AG04450 (cell line): ENCODE results near the gene SPZ1. TPM values are rescaled to one million over a fixed set of nuclear protein-coding genes. Genes with fewer than 3 reads are reported as not detected.

ENCODE experiments used
- CTCF ChIA-PET: fragments of 300-600, 350-600 bp; formaldehyde crosslinking; extraction: SDS; loops from one replicate; lab custom pipeline; 2022; ENCODE audit warnings: antibody characterized with exemption, inconsistent platforms; lab: Charles Lee
- POLR2A ChIA-PET: fragments of 350-600 bp; formaldehyde crosslinking; extraction: SDS; loops from one replicate; lab custom pipeline; 2021; ENCODE audit warnings: antibody characterized with exemption, inconsistent platforms; lab: Yijun Ruan, JAX
- DNase-seq: peaks from one replicate; pipeline ENCODE4 v3.0.0-alpha.2; 2011; ENCODE audit warnings: low read depth, low spot score
- H3K27ac ChIP-seq: one replicate; pipeline ENCODE4 v1.5.1; 2012; ENCODE audit warnings: low read depth, low read length, control low read depth
- H3K27me3 ChIP-seq: one replicate; pipeline ENCODE4 v1.6.0; 2012; ENCODE audit warnings: low read length; ENCODE audit not compliant: control insufficient read depth, insufficient read depth
- H3K4me3 ChIP-seq: 2 replicates; pipeline ENCODE4 v1.5.1; 2011; ENCODE audit warnings: mild to moderate bottlenecking, low read depth, low read length, control low read depth
- H3K9me3 ChIP-seq: 2 replicates; pipeline ENCODE4 v1.5.1; 2012; ENCODE audit warnings: low read length; ENCODE audit not compliant: control insufficient read depth, insufficient read depth
- CTCF ChIP-seq: IDR thresholded peaks from 2 replicates; pipeline ENCODE4 v1.5.1; 2011; ENCODE audit warnings: low read depth, low read length, control low read depth, inconsistent platforms
- polyA plus RNA-seq: library from polyadenylated mRNA; depleted of rRNA; stranded (reverse); fragments of >200 nt; gene quantifications from 2 replicates; pipeline ENCODE4 v1.2.3, GENCODE V29; 2011

The SPZ1 gene
- polyA plus RNA-seq, 1 experiment = not detected

- DNase-seq = no peak
- H3K27me3 ChIP-seq = no peaks in the 10 kb centered on the region
- ChIA-PET CTCF (no interaction called here), POLR2A (no interaction called here)
- no peak overlapping the region for H3K4me3 ChIP-seq
- TF ChIP-seq CTCF = no peak
- no peak overlapping the region for H3K27ac ChIP-seq
- no peaks in the 10 kb centered on the region for H3K9me3 ChIP-seq
Observed at GRCh38 chr5:80282054-80282453, 37.7 kb upstream of the SPZ1 start.

GRCh38 chr5:80283360-80283759 lies 36.4 kb upstream of the SPZ1 start:
- TF ChIP-seq CTCF = no peak
- CTCF ChIA-PET = no interaction called here

GRCh38 chr5:80284720-80285119 lies 35.1 kb upstream of the SPZ1 start:
- ChIA-PET POLR2A (no interaction called here), CTCF (interaction anchor here (1.0 kb wide), 1 partner anchor 193 kb away, joined by 3 read pairs; no protein-coding TSS in a partner anchor)
- DNase-seq = no peak
- no peaks in the 10 kb centered on the region for H3K9me3 ChIP-seq
- H3K4me3 ChIP-seq = no peak overlapping the region
- no peak overlapping the region for H3K27ac ChIP-seq
- H3K27me3 ChIP-seq = no peaks in the 10 kb centered on the region
- TF ChIP-seq CTCF = no peak

More at GRCh38 chr5:80283360-80283759, 36.4 kb upstream of the SPZ1 start:
- no peak for DNase-seq
- no peak overlapping the region for H3K27ac ChIP-seq
- no peak overlapping the region for H3K4me3 ChIP-seq
- H3K9me3 ChIP-seq = no peaks in the 10 kb centered on the region
- POLR2A ChIA-PET = no interaction called here
- no peaks in the 10 kb centered on the region for H3K27me3 ChIP-seq

GRCh38 chr5:80288177-80288576 lies 31.6 kb upstream of the SPZ1 start:
- DNase-seq = no peak
- ChIA-PET POLR2A (no interaction called here), CTCF (no interaction called here)
- Histone ChIP-seq H3K4me3 (no peak overlapping the region), H3K27ac (no peak overlapping the region), H3K27me3 (no peaks in the 10 kb centered on the region), H3K9me3 (no peaks in the 10 kb centered on the region)
- TF ChIP-seq CTCF = no peak

- H3K4me3 ChIP-seq = no peak overlapping the region
- H3K27me3 ChIP-seq = no peaks in the 10 kb centered on the region
- no peak for DNase-seq
- H3K27ac ChIP-seq = no peak overlapping the region
- ChIA-PET CTCF (no interaction called here), POLR2A (no interaction called here)
- no peaks in the 10 kb centered on the region for H3K9me3 ChIP-seq
- no peak for TF ChIP-seq CTCF
Observed at GRCh38 chr5:80289320-80289719, 30.5 kb upstream of the SPZ1 start.
